Mucosa of rectum (tissue), 2 donors: ENCODE results near the gene METTL4.

Experiments used
- H3K27ac ChIP-seq, 2 donors: one replicate each; pipeline ENCODE4 v1.7.0; 2013; ENCODE audit warnings: inconsistent platforms in 2 of 2, low read depth in 2 of 2, low read length in 2 of 2
- H3K27me3 ChIP-seq, 2 donors: one replicate each; pipeline ENCODE4 v1.7.0; 2013; ENCODE audit warnings: low read length in 2 of 2; ENCODE audit not compliant: control insufficient read depth in 2 of 2, insufficient read depth in 2 of 2
- H3K36me3 ChIP-seq, 2 donors: one replicate each; pipeline ENCODE4 v1.7.0; 2013; ENCODE audit warnings: low read length in 2 of 2; ENCODE audit not compliant: control insufficient read depth in 2 of 2, insufficient read depth in 2 of 2
- H3K4me1 ChIP-seq, 2 donors: one replicate each; pipeline ENCODE4 v1.7.0; 2013; ENCODE audit warnings: low read length in 2 of 2, mild to moderate bottlenecking in 1 of 2; ENCODE audit not compliant: control insufficient read depth in 2 of 2, insufficient read depth in 2 of 2
- H3K4me3 ChIP-seq, 2 donors: one replicate each; pipeline ENCODE4 v1.7.0; 2013; ENCODE audit warnings: low read length in 2 of 2
- H3K9ac ChIP-seq, 2 donors: one replicate each; pipeline ENCODE4 v1.7.0; 2013; ENCODE audit warnings: low read length in 2 of 2, low read depth in 1 of 2, mild to moderate bottlenecking in 1 of 2
- H3K9me3 ChIP-seq, 2 donors: one replicate each; pipeline ENCODE4 v1.7.0; 2013; ENCODE audit warnings: low read length in 2 of 2; ENCODE audit not compliant: control insufficient read depth in 2 of 2
- donor health status: healthy.
- donor health status: Normal muscosa, but diverticular disease.

METTL4 gene

GRCh38 chr18:2568129-2568528, 3.2 kb downstream of the METTL4 start:
- H3K4me1 ChIP-seq: peaks cover 7 to 17% of the 10 kb centered on the region in 2 donors
- H3K36me3 ChIP-seq: peaks cover 0 to 8% of the 10 kb centered on the region in 2 donors
- no peaks in the 10 kb centered on the region for H3K9me3 ChIP-seq
- H3K27me3 ChIP-seq: no peaks in the 10 kb centered on the region
- H3K27ac ChIP-seq: no peak overlapping the region
- H3K4me3 ChIP-seq: no peak overlapping the region
- no peak overlapping the region for H3K9ac ChIP-seq

- Histone ChIP-seq H3K4me3 (no peak overlapping the region), H3K9ac (no peak overlapping the region), H3K27ac (no peak overlapping the region), H3K4me1 (no peaks in the 10 kb centered on the region), H3K27me3 (no peaks in the 10 kb centered on the region), H3K36me3 (peaks cover 0 to 12% of the 10 kb centered on the region in 2 donors), H3K9me3 (no peaks in the 10 kb centered on the region)
Measured at GRCh38 chr18:2564373-2564772, 6.9 kb downstream of the METTL4 start.

- no peaks in the 10 kb centered on the region for H3K27me3 ChIP-seq
- H3K36me3 ChIP-seq: peaks cover 0 to 3% of the 10 kb centered on the region in 2 donors
- H3K9me3 ChIP-seq: no peaks in the 10 kb centered on the region
Measured at GRCh38 chr18:2559249-2559648, 12.1 kb downstream of the METTL4 start.

GRCh38 chr18:2557536-2557935, 13.8 kb downstream of the METTL4 start:
- H3K4me3 ChIP-seq: no peak overlapping the region
- no peaks in the 10 kb centered on the region for H3K9me3 ChIP-seq
- H3K27ac ChIP-seq: no peak overlapping the region
- H3K36me3 ChIP-seq: no peaks in the 10 kb centered on the region
- no peaks in the 10 kb centered on the region for H3K27me3 ChIP-seq
- H3K9ac ChIP-seq: no peak overlapping the region
- H3K4me1 ChIP-seq: no peaks in the 10 kb centered on the region

More at GRCh38 chr18:2559249-2559648, 12.1 kb downstream of the METTL4 start:
- no peak overlapping the region for H3K27ac ChIP-seq
- H3K4me1 ChIP-seq: no peaks in the 10 kb centered on the region
- no peak overlapping the region for H3K9ac ChIP-seq
- H3K4me3 ChIP-seq: no peak overlapping the region

GRCh38 chr18:2555895-2556294, 15.4 kb downstream of the METTL4 start:
- Histone ChIP-seq H3K4me1 (no peaks in the 10 kb centered on the region), H3K9ac (no peak overlapping the region), H3K9me3 (no peaks in the 10 kb centered on the region), H3K27me3 (no peaks in the 10 kb centered on the region), H3K36me3 (no peaks in the 10 kb centered on the region), H3K27ac (no peak overlapping the region), H3K4me3 (no peak overlapping the region)

- H3K9ac ChIP-seq: no peak overlapping the region
- H3K27ac ChIP-seq: no peak overlapping the region
- H3K4me3 ChIP-seq: no peak overlapping the region
- no peaks in the 10 kb centered on the region for H3K4me1 ChIP-seq
- no peaks in the 10 kb centered on the region for H3K36me3 ChIP-seq
- H3K9me3 ChIP-seq: no peaks in the 10 kb centered on the region
- H3K27me3 ChIP-seq: no peaks in the 10 kb centered on the region
Measured at GRCh38 chr18:2554696-2555095, 16.6 kb downstream of the METTL4 start.

GRCh38 chr18:2551425-2551824, 19.9 kb downstream of the METTL4 start:
- H3K9me3 ChIP-seq: no peaks in the 10 kb centered on the region
- no peaks in the 10 kb centered on the region for H3K4me1 ChIP-seq
- no peak overlapping the region for H3K9ac ChIP-seq
- H3K4me3 ChIP-seq: no peak overlapping the region
- no peaks in the 10 kb centered on the region for H3K27me3 ChIP-seq
- H3K27ac ChIP-seq: no peak overlapping the region
- peaks cover 3 to 7% of the 10 kb centered on the region in 2 donors for H3K36me3 ChIP-seq

GRCh38 chr18:2549462-2549861, 21.8 kb downstream of the METTL4 start:
- H3K4me3 ChIP-seq: no peak overlapping the region
- no peak overlapping the region for H3K9ac ChIP-seq
- no peak overlapping the region for H3K27ac ChIP-seq
- no peaks in the 10 kb centered on the region for H3K4me1 ChIP-seq
- H3K9me3 ChIP-seq: no peaks in the 10 kb centered on the region
- H3K27me3 ChIP-seq: no peaks in the 10 kb centered on the region
- peaks cover 3 to 7% of the 10 kb centered on the region in 2 donors for H3K36me3 ChIP-seq

- Histone ChIP-seq H3K4me3 (no peak overlapping the region), H3K9ac (no peak overlapping the region), H3K27me3 (no peaks in the 10 kb centered on the region), H3K36me3 (peaks cover 3 to 7% of the 10 kb centered on the region in 2 donors), H3K27ac (no peak overlapping the region), H3K4me1 (no peaks in the 10 kb centered on the region), H3K9me3 (no peaks in the 10 kb centered on the region)
Measured at GRCh38 chr18:2547477-2548087, 23.7 kb downstream of the METTL4 start.

- Histone ChIP-seq H3K4me1 (no peaks in the 10 kb centered on the region), H3K27me3 (no peaks in the 10 kb centered on the region), H3K36me3 (peaks cover 3 to 7% of the 10 kb centered on the region in 2 donors), H3K4me3 (no peak overlapping the region), H3K9ac (no peak overlapping the region), H3K27ac (no peak overlapping the region), H3K9me3 (no peaks in the 10 kb centered on the region)
Measured at GRCh38 chr18:2545155-2545554, 26.1 kb downstream of the METTL4 start.
